Measurements from ENCODE around the gene LRRC36.

The LRRC36 gene

DNA sequence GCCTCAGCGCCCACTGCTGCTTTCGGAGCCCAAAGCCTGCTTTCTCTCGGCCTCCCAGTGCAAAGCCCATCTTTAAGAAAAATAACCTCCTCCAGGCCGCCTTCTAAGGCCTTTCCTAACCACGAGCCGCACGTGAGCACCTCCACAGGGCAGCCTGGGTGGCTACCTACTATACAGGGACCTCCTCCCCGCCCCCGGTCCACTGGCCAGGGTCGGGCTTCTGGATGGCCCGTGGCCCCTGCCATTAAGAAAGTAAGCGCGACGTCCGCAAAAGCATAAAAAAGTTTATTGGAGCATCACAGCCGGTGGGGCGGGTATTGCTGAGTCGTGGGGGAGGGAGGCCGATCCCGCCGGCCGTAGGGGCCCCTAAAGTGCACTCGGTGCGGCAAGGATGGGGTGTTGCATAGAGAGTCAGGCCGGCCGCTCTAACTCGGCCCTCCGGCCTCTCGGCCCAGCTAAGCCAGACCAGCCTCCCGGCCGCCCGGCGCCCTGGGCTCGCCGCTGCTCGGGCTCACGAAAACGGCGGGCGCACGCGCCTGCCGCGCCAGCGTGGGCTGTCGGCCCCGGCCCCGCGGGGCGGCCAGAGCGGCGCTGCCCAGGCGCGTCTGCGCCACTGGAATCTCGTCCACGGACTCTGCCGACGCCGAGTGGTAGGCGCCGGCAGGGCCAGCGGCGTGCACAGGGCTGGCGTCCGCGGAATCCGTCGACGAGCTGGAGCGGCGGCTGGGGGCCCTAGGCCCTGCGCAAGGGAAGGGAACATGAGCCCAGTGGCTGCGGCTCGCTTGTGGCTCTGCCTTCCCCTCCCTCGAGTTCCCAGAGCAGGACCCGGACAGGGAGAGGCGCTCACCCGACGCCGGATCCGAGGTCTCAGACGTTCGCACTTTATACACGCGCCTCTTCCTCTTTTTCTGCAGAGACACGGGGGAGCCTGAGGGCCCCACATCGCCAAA, 67.8 kb downstream of the LRRC36 start:
- peaks cover 51% of the 10 kb centered on the region for H3K4me1 ChIP-seq
- H3K9ac ChIP-seq: no peak overlapping the region
- peaks cover 32% of the 10 kb centered on the region for H4K20me1 ChIP-seq
- H3K27ac ChIP-seq: no peak overlapping the region
- H3K9me3 ChIP-seq: no peaks in the 10 kb centered on the region
- TF ChIP-seq Cebpa-rat (IDR thresholded peaks at IDR 0.05): no peak
- H3K36me3 ChIP-seq: no peaks in the 10 kb centered on the region
- H3K4me2 ChIP-seq: peak overlapping the region; percentile 40
- H3K4me3 ChIP-seq: peak overlapping the region; percentile 36; the same call in 1 of the 2 replicates
- H3K27me3 ChIP-seq: peaks cover 64% of the 10 kb centered on the region

DNA sequence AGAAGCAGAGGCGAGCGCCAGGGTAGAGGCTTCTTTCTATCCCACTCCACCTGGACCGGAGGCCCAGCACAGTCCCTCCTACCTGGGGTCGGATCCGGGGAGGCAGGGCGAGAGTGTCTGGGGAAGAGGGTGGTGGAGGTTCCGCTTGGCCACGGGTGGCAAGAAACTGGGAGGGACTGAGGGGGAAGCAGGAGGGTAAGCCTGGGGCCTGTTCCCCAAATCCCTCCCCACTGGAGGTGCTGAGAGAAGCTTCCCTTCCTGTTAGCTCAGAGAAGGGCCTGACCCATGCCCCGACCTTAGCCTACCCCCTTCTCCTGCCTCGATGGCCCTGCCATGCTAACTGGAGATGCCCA, 68.5 kb downstream of the LRRC36 start:
- H3K4me2 ChIP-seq: peak overlapping the region; percentile 40
- no peak overlapping the region for H3K27ac ChIP-seq
- no peak overlapping the region for H3K9ac ChIP-seq
- no peak for TF ChIP-seq Cebpa-rat (IDR thresholded peaks at IDR 0.05)
- H4K20me1 ChIP-seq: peaks cover 32% of the 10 kb centered on the region
- H3K9me3 ChIP-seq: no peaks in the 10 kb centered on the region
- no peaks in the 10 kb centered on the region for H3K36me3 ChIP-seq
- H3K4me3 ChIP-seq: 0 out of 2 replicates have a peak overlapping the region, but pooled peaks have one; percentile 36
- peaks cover 64% of the 10 kb centered on the region for H3K27me3 ChIP-seq
- H3K4me1 ChIP-seq: peaks cover 51% of the 10 kb centered on the region

DNA sequence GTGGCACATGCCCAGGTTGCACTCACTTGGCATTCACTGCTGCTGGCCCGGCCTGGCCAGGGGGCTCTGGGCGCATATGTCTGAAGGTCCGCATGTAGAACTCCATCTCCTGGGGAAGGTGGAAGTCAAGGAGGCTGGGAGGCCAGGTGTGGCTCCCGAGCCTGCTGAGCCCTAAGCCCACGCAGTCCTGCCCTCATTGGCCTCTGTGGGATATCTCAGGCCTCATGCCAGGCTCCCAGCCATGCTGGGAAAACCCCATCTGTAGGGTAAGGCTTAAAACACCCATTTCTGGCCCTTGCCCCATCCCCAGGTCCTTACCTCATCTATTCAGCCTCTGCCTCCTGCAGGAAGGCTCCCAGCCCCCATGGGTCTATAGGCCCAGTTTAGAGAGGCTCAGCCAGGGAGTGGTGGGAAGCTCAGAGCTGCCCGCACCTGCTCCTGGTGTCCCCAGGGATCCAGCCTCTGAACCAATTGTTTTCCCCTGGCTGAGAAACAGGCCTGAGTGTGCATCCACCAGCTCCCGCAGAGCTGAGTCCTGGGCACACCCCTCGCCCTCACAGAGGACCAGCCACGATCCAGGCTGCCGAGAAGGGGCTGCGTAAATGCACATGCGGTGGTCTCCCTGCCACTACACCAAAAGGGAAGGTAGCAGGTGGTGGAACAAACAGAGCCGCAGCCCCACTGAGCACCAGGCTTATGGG, 69.0 kb downstream of the LRRC36 start:
- Histone ChIP-seq H3K4me2 (peak overlapping the region; percentile 40), H3K9me3 (no peaks in the 10 kb centered on the region), H3K27ac (no peak overlapping the region), H3K4me3 (no peak overlapping the region), H4K20me1 (peaks cover 32% of the 10 kb centered on the region), H3K4me1 (peaks cover 47% of the 10 kb centered on the region), H3K36me3 (no peaks in the 10 kb centered on the region), H3K9ac (no peak overlapping the region), H3K27me3 (peaks cover 64% of the 10 kb centered on the region)
- TF ChIP-seq Cebpa-rat (IDR thresholded peaks at IDR 0.05): no peak

DNA sequence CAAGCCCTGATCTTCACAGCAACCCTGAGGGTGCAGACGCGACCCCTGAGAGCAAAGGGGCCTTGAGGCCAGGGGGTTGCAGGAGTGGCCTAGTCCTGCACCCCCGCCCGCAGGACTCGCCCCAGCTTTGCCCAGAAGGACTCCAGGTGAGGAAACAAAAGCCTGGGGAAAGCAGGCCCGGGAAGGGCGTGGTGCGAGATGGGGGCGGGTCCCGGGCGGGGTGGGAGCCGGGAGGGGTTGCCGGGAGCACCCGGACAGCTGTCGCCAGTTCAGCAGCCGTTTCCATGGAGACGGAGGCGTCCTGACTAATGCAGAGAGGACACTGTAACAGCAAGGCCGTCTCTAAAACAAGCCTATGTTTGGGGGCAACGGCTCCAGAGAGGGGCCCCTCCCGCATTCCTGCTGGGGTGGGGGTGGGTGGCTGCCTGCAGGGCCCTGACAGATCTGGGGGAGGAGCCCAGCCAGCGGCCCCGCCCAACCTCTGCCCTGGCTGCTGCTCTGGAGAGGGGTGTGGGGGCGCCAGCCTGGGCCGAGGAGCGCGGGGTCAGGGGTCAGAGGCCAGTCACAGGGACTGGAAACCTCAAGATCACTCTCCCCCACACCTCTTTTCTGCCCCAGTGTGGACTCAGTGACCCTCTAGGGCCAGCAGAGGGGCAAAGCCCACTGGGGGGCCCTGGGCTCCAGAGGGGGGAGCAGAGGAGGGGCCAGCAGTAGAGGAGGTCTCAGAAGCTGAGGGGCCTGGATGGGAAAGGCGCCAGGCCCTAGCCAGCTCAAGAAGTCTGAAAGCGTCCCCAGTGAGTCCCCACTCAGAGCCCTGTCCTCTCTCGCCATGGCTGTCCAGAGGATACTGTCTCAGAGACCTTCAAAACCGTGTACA, 69.8 kb downstream of the LRRC36 start:
- Histone ChIP-seq H3K27ac (no peak overlapping the region), H3K9ac (no peak overlapping the region), H3K4me3 (no peak overlapping the region), H3K4me1 (peaks cover 43% of the 10 kb centered on the region), H3K27me3 (peaks cover 56% of the 10 kb centered on the region), H4K20me1 (peaks cover 32% of the 10 kb centered on the region), H3K4me2 (peak overlapping the region; percentile 40), H3K36me3 (no peaks in the 10 kb centered on the region), H3K9me3 (no peaks in the 10 kb centered on the region)
- no peak for TF ChIP-seq Cebpa-rat (IDR thresholded peaks at IDR 0.05)

DNA sequence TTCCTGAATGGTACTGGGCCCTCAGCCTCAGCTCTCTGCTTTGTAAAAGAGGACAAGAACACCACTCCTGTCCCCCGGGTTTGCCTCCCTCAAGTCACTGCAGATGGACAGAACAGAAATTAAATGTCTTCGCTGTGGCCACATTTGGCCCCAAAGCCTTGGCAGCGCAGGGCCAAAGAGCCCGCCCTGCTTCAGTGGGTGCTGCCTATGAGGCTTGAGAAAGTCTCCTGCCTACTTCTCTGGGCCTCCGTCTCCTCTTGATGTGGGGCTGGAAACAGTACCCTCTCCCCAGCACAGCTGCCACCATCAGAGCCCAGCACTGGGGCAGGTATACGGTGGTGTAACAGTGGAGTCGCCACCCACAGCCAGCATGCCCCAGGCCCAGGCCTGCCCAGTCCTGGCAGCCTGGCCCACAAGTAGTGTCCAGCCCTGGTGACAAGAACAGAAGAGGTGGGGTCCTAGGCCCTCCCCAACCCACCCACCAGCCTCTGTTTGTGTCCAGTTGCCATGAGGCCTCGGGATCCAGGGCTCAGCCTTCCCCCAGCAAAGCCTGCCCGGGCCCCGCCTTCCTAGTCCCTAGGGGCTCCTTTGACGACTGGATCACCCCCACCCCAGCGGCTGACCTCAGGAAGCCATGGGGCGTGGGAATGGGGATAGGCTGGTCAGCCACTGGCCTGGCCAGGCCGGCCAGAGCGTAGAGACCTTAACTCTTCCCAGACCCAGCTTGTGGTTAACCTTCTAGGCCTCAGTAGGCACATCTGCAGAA, 70.6 kb downstream of the LRRC36 start:
- H3K9ac ChIP-seq: no peak overlapping the region
- no peak overlapping the region for H3K4me3 ChIP-seq
- peaks cover 43% of the 10 kb centered on the region for H3K4me1 ChIP-seq
- no peak overlapping the region for H3K27ac ChIP-seq
- H3K36me3 ChIP-seq: no peaks in the 10 kb centered on the region
- no peak overlapping the region for H3K4me2 ChIP-seq
- H4K20me1 ChIP-seq: peaks cover 32% of the 10 kb centered on the region
- no peak for TF ChIP-seq Cebpa-rat (IDR thresholded peaks at IDR 0.05)
- H3K9me3 ChIP-seq: no peaks in the 10 kb centered on the region
- H3K27me3 ChIP-seq: peaks cover 48% of the 10 kb centered on the region

DNA sequence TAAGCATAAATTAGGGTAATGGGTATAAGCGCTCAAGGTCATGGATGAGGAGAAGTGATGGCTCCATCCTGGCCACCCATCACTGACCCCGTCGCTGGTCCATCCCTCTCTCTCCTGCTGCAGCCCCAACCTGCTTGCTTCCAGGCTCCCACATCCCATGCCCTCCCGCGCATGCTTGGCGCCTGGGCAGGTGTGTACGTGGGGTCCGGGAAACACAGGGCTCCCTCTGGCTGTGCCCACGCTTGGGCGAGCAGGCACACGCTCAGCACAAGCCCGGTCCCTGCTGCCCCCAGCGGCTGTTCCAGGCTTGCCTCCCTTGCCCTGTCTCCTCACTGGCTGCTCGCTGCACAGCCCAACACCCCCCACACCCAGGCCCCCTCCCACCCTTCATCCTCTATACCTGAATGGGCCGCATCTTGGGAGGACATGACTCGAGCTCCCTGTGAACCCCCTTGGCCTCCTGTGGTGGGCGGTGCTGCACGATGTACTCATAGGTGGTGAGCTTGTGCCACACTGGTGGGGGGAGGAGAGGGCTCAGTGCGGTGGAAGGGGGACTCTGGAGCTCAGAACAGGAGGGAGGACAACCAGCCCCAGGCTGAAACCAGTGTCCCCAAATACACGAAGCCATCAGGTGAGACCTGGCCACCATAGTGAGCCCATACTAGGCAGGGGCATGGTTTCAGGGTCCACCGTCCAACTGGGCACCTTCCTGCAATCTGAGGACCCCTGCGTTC, 71.4 kb downstream of the LRRC36 start:
- no peak overlapping the region for H3K27ac ChIP-seq
- H3K9me3 ChIP-seq: no peaks in the 10 kb centered on the region
- H4K20me1 ChIP-seq: peaks cover 29% of the 10 kb centered on the region
- no peaks in the 10 kb centered on the region for H3K36me3 ChIP-seq
- TF ChIP-seq Cebpa-rat (IDR thresholded peaks at IDR 0.05): no peak
- H3K27me3 ChIP-seq: peaks cover 40% of the 10 kb centered on the region
- H3K4me1 ChIP-seq: peaks cover 43% of the 10 kb centered on the region
- no peak overlapping the region for H3K4me2 ChIP-seq
- H3K4me3 ChIP-seq: no peak overlapping the region
- no peak overlapping the region for H3K9ac ChIP-seq

DNA sequence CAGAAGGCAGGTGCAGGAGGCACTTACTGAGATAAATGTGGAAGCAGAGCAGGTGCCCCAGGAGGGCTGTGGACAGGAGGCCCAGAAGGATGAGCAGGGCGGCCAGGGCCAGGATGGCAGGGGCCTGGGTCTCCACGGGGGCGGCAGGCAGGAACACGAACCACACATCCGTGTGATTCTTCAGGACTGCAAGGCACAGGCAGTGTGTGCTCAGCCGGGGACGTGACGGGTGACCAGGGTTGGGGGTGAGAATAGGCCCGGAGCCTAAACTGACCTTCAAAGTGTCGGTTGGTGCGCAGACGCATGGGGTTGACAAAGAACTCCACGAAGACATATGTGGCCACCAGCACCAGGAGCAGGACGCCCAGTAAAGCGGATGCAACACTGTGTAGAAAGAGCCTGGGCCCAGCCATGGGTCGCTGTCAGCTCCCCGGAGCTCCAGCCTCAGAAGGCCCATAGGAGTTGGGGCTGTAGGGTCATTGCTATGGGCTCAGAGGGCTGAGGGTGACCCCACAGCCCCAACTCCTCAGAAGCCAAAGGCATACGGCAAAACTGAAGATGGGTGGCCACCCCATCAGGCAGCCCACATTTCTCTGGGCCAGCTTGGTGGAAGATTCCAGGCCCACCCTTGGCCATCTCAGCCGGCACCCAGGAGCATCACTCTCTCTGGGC, 72.1 kb downstream of the LRRC36 start:
- Histone ChIP-seq H3K4me2 (no peak overlapping the region), H3K27me3 (peaks cover 33% of the 10 kb centered on the region), H3K27ac (no peak overlapping the region), H3K9me3 (no peaks in the 10 kb centered on the region), H3K4me1 (peaks cover 41% of the 10 kb centered on the region), H3K4me3 (no peak overlapping the region), H3K36me3 (no peaks in the 10 kb centered on the region), H4K20me1 (peaks cover 24% of the 10 kb centered on the region), H3K9ac (no peak overlapping the region)
- TF ChIP-seq Cebpa-rat (IDR thresholded peaks at IDR 0.05): no peak

DNA sequence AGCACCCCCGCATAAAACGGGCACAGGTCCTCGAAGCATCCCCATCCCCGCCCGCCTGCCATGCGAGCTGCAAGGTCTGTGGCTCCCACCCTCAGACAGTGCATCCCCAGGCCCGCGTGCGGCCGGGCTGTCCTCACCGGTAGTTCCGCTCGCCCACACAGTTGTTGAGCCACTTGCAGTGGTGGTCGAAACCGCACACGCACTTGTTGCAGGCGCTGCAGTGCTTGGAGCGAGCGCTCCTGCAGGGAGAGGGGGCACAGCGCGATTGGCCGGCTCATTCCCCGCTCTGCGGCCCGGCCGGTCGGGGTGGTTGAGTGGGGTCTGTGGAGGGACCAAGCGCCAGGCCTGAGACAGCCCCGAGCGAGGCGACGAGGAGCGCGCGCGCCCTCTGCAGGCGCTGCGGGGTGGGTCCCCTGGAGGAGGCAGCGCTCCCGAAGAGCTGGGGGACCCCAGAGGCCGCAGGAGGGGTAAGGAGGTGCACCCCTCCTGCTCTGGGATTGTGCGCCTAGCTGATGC, 72.7 kb downstream of the LRRC36 start:
- no peak for TF ChIP-seq Cebpa-rat (IDR thresholded peaks at IDR 0.05)
- H3K27ac ChIP-seq: no peak overlapping the region
- H3K4me3 ChIP-seq: no peak overlapping the region
- H3K9me3 ChIP-seq: no peaks in the 10 kb centered on the region
- no peak overlapping the region for H3K9ac ChIP-seq
- H3K27me3 ChIP-seq: peaks cover 27% of the 10 kb centered on the region
- H4K20me1 ChIP-seq: peaks cover 18% of the 10 kb centered on the region
- H3K4me1 ChIP-seq: peaks cover 36% of the 10 kb centered on the region
- no peak overlapping the region; the same call in 1 of the 2 replicates for H3K4me2 ChIP-seq
- H3K36me3 ChIP-seq: no peaks in the 10 kb centered on the region

Measured in BLaER1 (cell line).